SH-SY5Y (cell line): ENCODE results near the gene ITSN1.

ENCODE experiments used
- GATA2 ChIP-seq: IDR thresholded peaks from 2 replicates; pipeline ENCODE4 v1.6.1; 2011; ENCODE audit warnings: mild to moderate bottlenecking, low read depth, low read length
- GATA3 ChIP-seq: IDR thresholded peaks from 2 replicates; pipeline ENCODE4 v1.6.1; 2011; ENCODE audit warnings: low read depth, mild to moderate bottlenecking, low read length, moderate library complexity

DNA sequence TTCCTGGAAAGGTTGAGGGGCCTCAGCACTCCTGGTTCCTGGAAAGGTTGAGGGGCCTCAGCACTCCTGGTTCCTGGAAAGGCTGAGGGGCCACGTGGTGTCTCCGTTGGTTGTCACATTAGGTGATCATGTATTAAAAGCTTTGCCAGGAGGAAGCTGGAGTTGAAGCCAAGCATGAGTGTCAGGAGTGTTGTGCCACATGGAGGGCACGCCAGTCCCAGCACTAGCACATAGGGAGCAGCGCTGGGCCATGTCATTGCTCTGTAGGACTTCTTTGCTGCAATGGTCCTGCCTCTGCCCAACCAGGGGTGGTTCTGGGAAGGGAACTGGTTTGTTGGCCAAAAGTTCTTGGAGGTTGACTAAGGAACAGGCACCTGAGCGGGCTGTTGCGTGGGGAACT, 260.0 kb downstream of the ITSN1 start:
- TF ChIP-seq GATA3 = no peak
- no peak for TF ChIP-seq GATA2
